Transverse colon (tissue), 4 donors: Measurements from ENCODE around the gene RASGEF1C.

Experiments
- EP300 ChIP-seq: sonication (generic); formaldehyde crosslinking; IDR thresholded peaks from one replicate; pipeline ENCODE4 v1.6.1; 2017; ENCODE audit warnings: antibody characterized with exemption, low read depth
- POLR2A ChIP-seq: fragments of 450-650 bp; IDR thresholded peaks from one replicate; pipeline ENCODE4 v1.6.1; 2016; ENCODE audit warnings: antibody characterized with exemption, mild to moderate bottlenecking, moderate library complexity
- POLR2AphosphoS5 ChIP-seq, 3 donors: sonication (generic); formaldehyde crosslinking; IDR thresholded peaks; one replicate each; pipeline ENCODE4 v1.6.1; 2016; ENCODE audit warnings: antibody characterized with exemption in 3 of 3
- TF ChIP-seq, protein P1 (sequence below), 5 experiments: fragments of 200-600 bp in 3 of 5; fragments of 450-650 bp in 2 of 5; sonication (generic) in 3 of 5; IDR thresholded peaks; 1 replicate in 2 of 5; 2 replicates in 3 of 5; pipeline ENCODE4 v1.5.1; 2016 to 2017; ENCODE audit warnings: antibody characterized with exemption in 5 of 5, inconsistent platforms in 3 of 5, mild to moderate bottlenecking in 2 of 5, moderate library complexity in 1 of 5

GRCh38 chr5:180175015-180175431 lies 34.0 kb downstream of the RASGEF1C start:
- TF ChIP-seq, protein P1, sequence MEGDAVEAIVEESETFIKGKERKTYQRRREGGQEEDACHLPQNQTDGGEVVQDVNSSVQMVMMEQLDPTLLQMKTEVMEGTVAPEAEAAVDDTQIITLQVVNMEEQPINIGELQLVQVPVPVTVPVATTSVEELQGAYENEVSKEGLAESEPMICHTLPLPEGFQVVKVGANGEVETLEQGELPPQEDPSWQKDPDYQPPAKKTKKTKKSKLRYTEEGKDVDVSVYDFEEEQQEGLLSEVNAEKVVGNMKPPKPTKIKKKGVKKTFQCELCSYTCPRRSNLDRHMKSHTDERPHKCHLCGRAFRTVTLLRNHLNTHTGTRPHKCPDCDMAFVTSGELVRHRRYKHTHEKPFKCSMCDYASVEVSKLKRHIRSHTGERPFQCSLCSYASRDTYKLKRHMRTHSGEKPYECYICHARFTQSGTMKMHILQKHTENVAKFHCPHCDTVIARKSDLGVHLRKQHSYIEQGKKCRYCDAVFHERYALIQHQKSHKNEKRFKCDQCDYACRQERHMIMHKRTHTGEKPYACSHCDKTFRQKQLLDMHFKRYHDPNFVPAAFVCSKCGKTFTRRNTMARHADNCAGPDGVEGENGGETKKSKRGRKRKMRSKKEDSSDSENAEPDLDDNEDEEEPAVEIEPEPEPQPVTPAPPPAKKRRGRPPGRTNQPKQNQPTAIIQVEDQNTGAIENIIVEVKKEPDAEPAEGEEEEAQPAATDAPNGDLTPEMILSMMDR (IDR thresholded peaks at IDR 0.05) = no peak
- no peak for TF ChIP-seq EP300
- no peak for TF ChIP-seq POLR2A
- no peak for TF ChIP-seq POLR2AphosphoS5 (IDR thresholded peaks at IDR 0.05)
